ENCODE measurements around the gene DOCK6.

The DOCK6 gene

DNA sequence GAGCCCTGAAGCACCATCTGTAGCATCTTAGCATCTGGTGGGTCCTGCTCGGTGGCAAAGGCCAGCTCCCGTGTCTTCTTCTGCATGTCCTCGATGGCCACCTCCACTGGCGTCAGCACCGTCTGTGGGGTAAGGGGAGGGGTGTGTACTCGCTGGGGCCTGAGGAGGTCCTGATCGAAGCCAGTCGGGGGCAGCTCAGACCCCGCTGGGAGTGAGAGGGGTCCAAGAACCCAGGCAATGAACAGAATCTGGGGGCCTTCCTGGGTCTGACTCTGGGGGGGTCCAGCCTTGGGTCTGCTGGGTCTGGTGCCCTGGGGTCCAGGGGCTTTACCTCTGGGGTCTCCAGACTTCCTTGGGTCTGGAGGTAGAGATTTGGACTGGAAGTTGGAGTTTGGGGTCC lies 61.4 kb downstream of the DOCK6 start:
- in situ Hi-C loops (cut with MboI; ENCODE audit: low pct_unique_long_range_greater_than_20kb, low sequenced_read_pairs, unreplicated experiment), result no loop called here
- DNase-seq (ENCODE audit: low spot score), result no peak
- TF ChIP-seq CTCF (IDR thresholded peaks at IDR 0.05; ENCODE audit: extremely low read depth, insufficient read depth, missing control alignments), result no peak

- in situ Hi-C loops (cut with MboI; ENCODE audit: low pct_unique_long_range_greater_than_20kb, low sequenced_read_pairs, unreplicated experiment), result no loop called here
- no peak for DNase-seq (ENCODE audit: low spot score)
- TF ChIP-seq CTCF (IDR thresholded peaks at IDR 0.05; ENCODE audit: extremely low read depth, insufficient read depth, missing control alignments), result no peak
Observed at GRCh38 chr19:11200015-11200574, 62.2 kb downstream of the DOCK6 start.

GRCh38 chr19:11199517-11199916 lies 62.8 kb downstream of the DOCK6 start:
- in situ Hi-C loops (cut with MboI; ENCODE audit: low pct_unique_long_range_greater_than_20kb, low sequenced_read_pairs, unreplicated experiment), result no loop called here
- no peak for TF ChIP-seq CTCF (IDR thresholded peaks at IDR 0.05; ENCODE audit: extremely low read depth, insufficient read depth, missing control alignments)

GRCh38 chr19:11198769-11199424 lies 63.4 kb downstream of the DOCK6 start:
- no peak for DNase-seq (ENCODE audit: low spot score)
- no peak for TF ChIP-seq CTCF (IDR thresholded peaks at IDR 0.05; ENCODE audit: extremely low read depth, insufficient read depth, missing control alignments)
- in situ Hi-C loops (cut with MboI; ENCODE audit: low pct_unique_long_range_greater_than_20kb, low sequenced_read_pairs, unreplicated experiment), result no loop called here

More at GRCh38 chr19:11199517-11199916, 62.8 kb downstream of the DOCK6 start:
- DNase-seq (ENCODE audit: low spot score), result no peak

DNA sequence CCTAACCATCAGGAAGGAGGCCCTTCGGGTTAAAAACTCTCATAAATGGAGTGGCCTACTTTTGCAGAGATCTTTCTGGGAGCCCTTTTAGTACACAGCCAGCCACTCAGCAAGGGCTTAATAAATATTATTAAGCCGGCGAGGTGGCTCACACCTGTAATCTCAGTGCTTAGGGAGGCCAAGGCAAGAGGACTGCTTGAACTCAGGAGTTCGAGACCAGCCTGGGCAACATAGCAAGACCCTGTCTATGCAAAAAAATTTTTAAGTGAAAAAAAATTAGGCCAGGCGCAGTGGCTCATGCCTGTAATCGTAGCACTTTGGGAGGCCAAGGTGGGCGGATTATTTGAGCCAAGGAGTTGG lies 64.2 kb downstream of the DOCK6 start:
- DNase-seq (ENCODE audit: low spot score), result no peak
- in situ Hi-C loops (cut with MboI; ENCODE audit: low pct_unique_long_range_greater_than_20kb, low sequenced_read_pairs, unreplicated experiment), result no loop called here
- no peak for TF ChIP-seq CTCF (IDR thresholded peaks at IDR 0.05; ENCODE audit: extremely low read depth, insufficient read depth, missing control alignments)

GRCh38 chr19:11197291-11198174 lies 64.8 kb downstream of the DOCK6 start, which contains the start of gene KANK2:
KANK2 (minus strand) TSS chr19:11197545; CDS start chr19:11194511, 3,034 bp downstream.
- in situ Hi-C loops (cut with MboI; ENCODE audit: low pct_unique_long_range_greater_than_20kb, low sequenced_read_pairs, unreplicated experiment), result no loop called here
- TF ChIP-seq CTCF (IDR thresholded peaks at IDR 0.05; ENCODE audit: extremely low read depth, insufficient read depth, missing control alignments), result peak; percentile 11
- DNase-seq (ENCODE audit: low spot score), result peak; percentile 99
